NB4 (cell line): Measurements from ENCODE around the gene TMEM132C.

Source experiments
- DNase-seq: peaks from one replicate; pipeline ENCODE4 v3.0.0; 2010; ENCODE audit warnings: low read depth
- H3K4me3 ChIP-seq: one replicate; pipeline ENCODE4 v1.5.1; 2011; ENCODE audit warnings: mild to moderate bottlenecking, low read depth, low read length, moderate library complexity
- CTCF ChIP-seq: IDR thresholded peaks from one replicate; pipeline ENCODE4 v1.5.1; 2012; ENCODE audit warnings: low read depth, low read length
- MYC ChIP-seq: IDR thresholded peaks from 2 replicates; pipeline ENCODE4 v1.6.1; 2011; ENCODE audit warnings: low read depth, low read length
- POLR2A ChIP-seq: IDR thresholded peaks from 2 replicates; pipeline ENCODE4 v1.6.1; 2011; ENCODE audit warnings: mild to moderate bottlenecking; ENCODE audit not compliant: insufficient read length; ENCODE audit errors: extremely low read depth
- TF ChIP-seq, protein P1 (sequence below): IDR thresholded peaks from 2 replicates; pipeline ENCODE4 v1.6.1; 2011; ENCODE audit warnings: low read depth, low read length

Gene TMEM132C

GRCh38 chr12:128450810-128451209, 183.8 kb downstream of the TMEM132C start:
- TF ChIP-seq POLR2A (no peak), MYC (no peak), CTCF (no peak)
- TF ChIP-seq, protein P1, sequence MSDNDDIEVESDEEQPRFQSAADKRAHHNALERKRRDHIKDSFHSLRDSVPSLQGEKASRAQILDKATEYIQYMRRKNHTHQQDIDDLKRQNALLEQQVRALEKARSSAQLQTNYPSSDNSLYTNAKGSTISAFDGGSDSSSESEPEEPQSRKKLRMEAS = no peak
- no peak overlapping the region for H3K4me3 ChIP-seq

GRCh38 chr12:128455851-128456250, 188.9 kb downstream of the TMEM132C start:
- no peak overlapping the region for H3K4me3 ChIP-seq
- no peak for DNase-seq
- TF ChIP-seq POLR2A = no peak
- no peak for TF ChIP-seq CTCF
- TF ChIP-seq, protein P1 = no peak
- TF ChIP-seq MYC = no peak

More at GRCh38 chr12:128450810-128451209, 183.8 kb downstream of the TMEM132C start:
- DNase-seq = no peak

GRCh38 chr12:128456922-128457321, 190.0 kb downstream of the TMEM132C start:
- no peak overlapping the region for H3K4me3 ChIP-seq
- TF ChIP-seq MYC = no peak
- TF ChIP-seq, protein P1 = no peak
- TF ChIP-seq CTCF = no peak
- TF ChIP-seq POLR2A = no peak
- DNase-seq = no peak

DNA sequence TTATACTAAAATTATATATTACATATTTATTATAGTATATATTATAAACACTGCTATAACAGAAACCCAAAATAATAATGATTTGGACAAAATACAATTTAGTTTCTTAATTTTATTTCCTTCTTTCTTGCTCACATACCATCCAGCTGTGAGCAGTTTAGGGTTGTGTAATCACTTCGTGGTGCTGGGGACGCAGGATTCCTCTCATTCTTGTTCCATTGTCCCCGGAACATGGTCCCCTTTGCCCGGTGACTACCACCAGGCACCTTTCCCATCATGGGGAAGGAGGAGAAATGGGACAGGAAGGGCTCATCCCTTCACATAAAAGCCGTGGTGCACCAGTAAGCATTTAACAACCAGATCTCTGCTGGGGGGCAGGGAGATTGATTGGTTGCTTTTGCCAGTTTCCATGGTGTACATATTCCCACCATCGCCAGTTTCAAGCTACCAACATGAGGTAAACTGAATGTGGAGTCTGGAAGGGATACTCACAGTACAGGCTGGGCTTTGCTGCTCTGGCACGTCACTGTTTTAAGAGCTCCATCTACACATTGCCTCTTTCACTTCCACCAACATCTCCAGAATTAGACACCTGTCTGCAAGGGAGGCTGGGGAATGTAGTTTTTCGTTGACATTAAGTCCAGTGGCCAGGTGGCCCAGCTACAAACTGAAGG, 191.5 kb downstream of the TMEM132C start:
- TF ChIP-seq, protein P1 = no peak
- TF ChIP-seq POLR2A (no peak), CTCF (no peak), MYC (no peak)
- no peak overlapping the region for H3K4me3 ChIP-seq
- no peak for DNase-seq

GRCh38 chr12:128459067-128459466, 192.1 kb downstream of the TMEM132C start:
- DNase-seq = no peak
- TF ChIP-seq MYC (no peak), CTCF (no peak), POLR2A (no peak)
- TF ChIP-seq, protein P1 = no peak
- H3K4me3 ChIP-seq = no peak overlapping the region
